ENCODE measurements around the gene UFD1. TPM values are rescaled to one million over a fixed set of nuclear protein-coding genes. Genes with fewer than 3 reads are reported as not detected.

Gene UFD1
- total and polyA plus RNA-seq, 9 of the 15 experiments (the other 6 are each of a cell fraction or from before 2014, with no cell fraction given), result 238 to 645 (median 363) TPM

GRCh38 chr22:19407649-19408606 lies 71.1 kb downstream of the UFD1 start (continued):
- TF ChIP-seq HMGXB4 (CRISPR knock-in tag; IDR thresholded peaks at IDR 0.05) (no peak), JUN (IDR thresholded peaks at IDR 0.05; ENCODE audit: borderline replicate concordance, low read depth, low read length) (peak; percentile 70; the same call in 1 of the 2 replicates), JUN (CRISPR knock-in tag; IDR thresholded peaks at IDR 0.05; ENCODE audit: borderline replicate concordance) (no peak), ZNF77 (CRISPR knock-in tag; IDR thresholded peaks at IDR 0.05) (no peak), FOXA1 (IDR thresholded peaks at IDR 0.05; ENCODE audit: borderline replicate concordance) (no peak), CREB3 (tag; conservative IDR thresholded peaks at IDR 0.05; ENCODE audit: low read depth) (peak; percentile 83), HINFP (tag; conservative IDR thresholded peaks at IDR 0.05; ENCODE audit: low read depth) (no peak), EP400 (IDR thresholded peaks at IDR 0.05) (no peak; the same call in 1 of the 2 replicates), GABPA (tag; conservative IDR thresholded peaks at IDR 0.05; ENCODE audit: low read depth) (no peak)
- TF ChIP-seq, protein P1, sequence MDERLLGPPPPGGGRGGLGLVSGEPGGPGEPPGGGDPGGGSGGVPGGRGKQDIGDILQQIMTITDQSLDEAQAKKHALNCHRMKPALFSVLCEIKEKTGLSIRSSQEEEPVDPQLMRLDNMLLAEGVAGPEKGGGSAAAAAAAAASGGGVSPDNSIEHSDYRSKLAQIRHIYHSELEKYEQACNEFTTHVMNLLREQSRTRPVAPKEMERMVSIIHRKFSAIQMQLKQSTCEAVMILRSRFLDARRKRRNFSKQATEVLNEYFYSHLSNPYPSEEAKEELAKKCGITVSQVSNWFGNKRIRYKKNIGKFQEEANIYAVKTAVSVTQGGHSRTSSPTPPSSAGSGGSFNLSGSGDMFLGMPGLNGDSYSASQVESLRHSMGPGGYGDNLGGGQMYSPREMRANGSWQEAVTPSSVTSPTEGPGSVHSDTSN (CRISPR knock-in tag; IDR thresholded peaks at IDR 0.05; ENCODE audit: low read depth), result no peak
- TF ChIP-seq, protein P1 (tag; conservative IDR thresholded peaks at IDR 0.05; ENCODE audit: low read depth), result no peak; the same call in 1 of the 2 replicates
- TF ChIP-seq, protein P2, sequence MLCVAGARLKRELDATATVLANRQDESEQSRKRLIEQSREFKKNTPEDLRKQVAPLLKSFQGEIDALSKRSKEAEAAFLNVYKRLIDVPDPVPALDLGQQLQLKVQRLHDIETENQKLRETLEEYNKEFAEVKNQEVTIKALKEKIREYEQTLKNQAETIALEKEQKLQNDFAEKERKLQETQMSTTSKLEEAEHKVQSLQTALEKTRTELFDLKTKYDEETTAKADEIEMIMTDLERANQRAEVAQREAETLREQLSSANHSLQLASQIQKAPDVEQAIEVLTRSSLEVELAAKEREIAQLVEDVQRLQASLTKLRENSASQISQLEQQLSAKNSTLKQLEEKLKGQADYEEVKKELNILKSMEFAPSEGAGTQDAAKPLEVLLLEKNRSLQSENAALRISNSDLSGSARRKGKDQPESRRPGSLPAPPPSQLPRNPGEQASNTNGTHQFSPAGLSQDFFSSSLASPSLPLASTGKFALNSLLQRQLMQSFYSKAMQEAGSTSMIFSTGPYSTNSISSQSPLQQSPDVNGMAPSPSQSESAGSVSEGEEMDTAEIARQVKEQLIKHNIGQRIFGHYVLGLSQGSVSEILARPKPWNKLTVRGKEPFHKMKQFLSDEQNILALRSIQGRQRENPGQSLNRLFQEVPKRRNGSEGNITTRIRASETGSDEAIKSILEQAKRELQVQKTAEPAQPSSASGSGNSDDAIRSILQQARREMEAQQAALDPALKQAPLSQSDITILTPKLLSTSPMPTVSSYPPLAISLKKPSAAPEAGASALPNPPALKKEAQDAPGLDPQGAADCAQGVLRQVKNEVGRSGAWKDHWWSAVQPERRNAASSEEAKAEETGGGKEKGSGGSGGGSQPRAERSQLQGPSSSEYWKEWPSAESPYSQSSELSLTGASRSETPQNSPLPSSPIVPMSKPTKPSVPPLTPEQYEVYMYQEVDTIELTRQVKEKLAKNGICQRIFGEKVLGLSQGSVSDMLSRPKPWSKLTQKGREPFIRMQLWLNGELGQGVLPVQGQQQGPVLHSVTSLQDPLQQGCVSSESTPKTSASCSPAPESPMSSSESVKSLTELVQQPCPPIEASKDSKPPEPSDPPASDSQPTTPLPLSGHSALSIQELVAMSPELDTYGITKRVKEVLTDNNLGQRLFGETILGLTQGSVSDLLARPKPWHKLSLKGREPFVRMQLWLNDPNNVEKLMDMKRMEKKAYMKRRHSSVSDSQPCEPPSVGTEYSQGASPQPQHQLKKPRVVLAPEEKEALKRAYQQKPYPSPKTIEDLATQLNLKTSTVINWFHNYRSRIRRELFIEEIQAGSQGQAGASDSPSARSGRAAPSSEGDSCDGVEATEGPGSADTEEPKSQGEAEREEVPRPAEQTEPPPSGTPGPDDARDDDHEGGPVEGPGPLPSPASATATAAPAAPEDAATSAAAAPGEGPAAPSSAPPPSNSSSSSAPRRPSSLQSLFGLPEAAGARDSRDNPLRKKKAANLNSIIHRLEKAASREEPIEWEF (CRISPR knock-in tag; IDR thresholded peaks at IDR 0.05), result peak; percentile 96
